NCI-H2029 treated with DMSO at 0.1 percent for 48 hours (cell line): ENCODE data around the gene SLC39A5.
"Not testable (repeated sequence)": the region's sequence is repeated elsewhere in the genome, so short reads cannot be mapped to it uniquely, and the experiment has no call there.

Experiments
- DNase-seq: peaks from one replicate; lab custom pipeline; 2025; lab: John Stamatoyannopoulos, UW

SLC39A5 gene, protein sequence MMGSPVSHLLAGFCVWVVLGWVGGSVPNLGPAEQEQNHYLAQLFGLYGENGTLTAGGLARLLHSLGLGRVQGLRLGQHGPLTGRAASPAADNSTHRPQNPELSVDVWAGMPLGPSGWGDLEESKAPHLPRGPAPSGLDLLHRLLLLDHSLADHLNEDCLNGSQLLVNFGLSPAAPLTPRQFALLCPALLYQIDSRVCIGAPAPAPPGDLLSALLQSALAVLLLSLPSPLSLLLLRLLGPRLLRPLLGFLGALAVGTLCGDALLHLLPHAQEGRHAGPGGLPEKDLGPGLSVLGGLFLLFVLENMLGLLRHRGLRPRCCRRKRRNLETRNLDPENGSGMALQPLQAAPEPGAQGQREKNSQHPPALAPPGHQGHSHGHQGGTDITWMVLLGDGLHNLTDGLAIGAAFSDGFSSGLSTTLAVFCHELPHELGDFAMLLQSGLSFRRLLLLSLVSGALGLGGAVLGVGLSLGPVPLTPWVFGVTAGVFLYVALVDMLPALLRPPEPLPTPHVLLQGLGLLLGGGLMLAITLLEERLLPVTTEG

GRCh38 chr12:56229916-56230431, at the start of gene SLC39A5:
SLC39A5 (plus strand) TSS chr12:56230051; CDS start chr12:56231275, 1,224 bp downstream.
- no peak for DNase-seq

DNA sequence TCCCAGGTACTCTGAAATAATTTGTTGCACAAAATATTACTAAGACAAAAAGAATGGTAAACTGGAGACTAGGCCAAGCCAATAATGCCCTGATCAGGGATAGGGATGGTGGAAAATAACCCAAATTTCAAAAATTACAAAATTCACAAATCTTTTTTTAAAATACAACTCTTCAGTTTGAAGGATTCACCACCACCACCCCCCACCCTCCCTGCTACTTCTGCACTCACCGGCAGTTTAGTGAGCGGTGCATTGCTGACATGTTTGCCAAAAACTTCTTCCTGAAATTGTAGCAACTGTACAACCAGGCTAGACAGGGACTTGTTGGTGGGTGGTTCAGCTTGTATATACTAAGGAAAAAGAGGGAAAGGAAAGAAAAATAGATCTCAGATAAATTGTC, 42.9 kb upstream of the SLC39A5 start:
- DNase-seq: no peak

GRCh38 chr12:56188131-56188777, 41.6 kb upstream of the SLC39A5 start:
- DNase-seq: no peak

DNA sequence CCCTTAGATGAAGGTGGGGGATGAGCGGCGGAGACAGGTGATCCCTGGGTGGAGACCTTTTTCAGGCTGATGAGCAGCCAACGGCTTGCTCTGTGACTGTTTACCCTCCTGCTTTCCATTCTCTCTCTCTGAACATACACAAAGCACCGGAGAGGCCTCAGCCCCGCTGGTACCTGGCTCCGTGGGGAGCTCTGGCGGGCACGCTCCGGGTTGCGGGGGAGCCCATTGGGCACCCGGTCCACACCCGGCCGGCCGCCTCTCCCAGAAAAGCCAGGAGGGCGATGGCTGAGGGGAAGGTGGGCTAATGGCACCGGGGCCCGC, 41.1 kb upstream of the SLC39A5 start:
- DNase-seq: no peak

GRCh38 chr12:56189099-56189917, 40.5 kb upstream of the SLC39A5 start, which contains the start of gene SMARCC2:
SMARCC2 (minus strand) TSS chr12:56189483; CDS start chr12:56189461, 22 bp downstream.
- DNase-seq: peak; percentile 74

- DNase-seq: peak; percentile 60
Measured at GRCh38 chr12:56189918-56190694, 39.7 kb upstream of the SLC39A5 start.

GRCh38 chr12:56190695-56191155, 39.1 kb upstream of the SLC39A5 start:
- no peak for DNase-seq

DNA sequence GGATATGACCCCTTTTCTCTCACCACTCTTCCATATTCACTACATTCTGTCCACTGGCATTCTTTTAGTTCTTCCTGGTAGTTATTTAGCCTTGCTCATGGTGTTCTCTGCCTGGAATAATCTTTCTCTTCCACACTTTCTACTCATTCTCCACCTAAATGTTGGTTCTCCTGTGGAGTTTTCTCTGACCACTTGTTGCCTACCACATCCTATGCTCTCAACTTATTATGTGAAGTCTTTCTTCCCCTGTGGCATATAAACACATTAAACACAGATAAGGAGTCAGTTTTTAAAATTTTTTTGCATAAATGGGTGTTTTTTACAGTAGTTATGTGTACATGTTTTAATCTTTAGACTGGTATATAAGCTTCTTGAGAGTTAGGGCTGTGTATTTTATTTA, 37.3 kb upstream of the SLC39A5 start:
- no peak for DNase-seq

GRCh38 chr12:56193025-56193578, 36.7 kb upstream of the SLC39A5 start:
- DNase-seq: peak; percentile 78

- DNase-seq: not testable (repeated sequence)
Measured at GRCh38 chr12:56196818-56197550, 32.9 kb upstream of the SLC39A5 start.

- no peak for DNase-seq
Measured at GRCh38 chr12:56197921-56198635, 31.8 kb upstream of the SLC39A5 start.

DNA sequence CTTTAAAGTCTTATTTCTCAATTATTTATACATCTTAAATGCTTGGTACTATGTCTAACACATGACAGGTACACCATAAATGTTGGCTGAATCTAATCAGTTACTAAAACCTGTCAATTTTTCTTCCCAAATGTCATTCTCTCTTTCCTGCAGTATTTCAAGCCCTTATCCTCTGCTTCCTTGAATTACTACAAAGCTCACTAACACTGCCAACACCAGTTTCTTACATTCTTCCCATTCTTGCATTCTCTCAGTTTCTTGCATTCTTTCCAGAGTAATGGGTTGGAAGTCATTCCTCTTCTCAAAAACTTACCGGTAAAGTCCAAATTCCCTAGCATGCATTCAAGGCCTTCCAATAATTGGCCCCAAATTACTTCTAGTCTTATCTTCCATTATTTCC, 31.0 kb upstream of the SLC39A5 start:
- no peak for DNase-seq

- DNase-seq: no peak
Measured at GRCh38 chr12:56202366-56202765, 27.5 kb upstream of the SLC39A5 start.

DNA sequence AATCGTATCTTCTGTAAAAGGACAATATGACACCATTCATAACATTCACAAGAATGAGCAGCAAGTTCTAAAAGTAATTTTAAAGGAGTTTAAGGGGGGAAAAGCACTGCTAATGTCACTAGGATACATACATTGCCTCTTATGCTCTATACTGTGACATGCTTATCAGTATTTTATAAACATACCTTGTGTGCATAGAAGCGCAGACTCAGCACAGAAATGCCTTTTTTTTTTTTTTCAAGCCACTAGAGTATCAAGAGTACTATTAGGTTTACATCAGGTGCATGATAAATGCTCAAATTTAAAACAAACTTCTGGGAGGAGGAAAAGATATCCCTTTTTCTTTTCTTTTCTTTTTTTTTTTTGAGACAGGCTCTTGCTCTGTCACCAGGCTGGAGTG, 27.0 kb upstream of the SLC39A5 start:
- DNase-seq: no peak

GRCh38 chr12:56204275-56204674, 25.6 kb upstream of the SLC39A5 start:
- DNase-seq: no peak

DNA sequence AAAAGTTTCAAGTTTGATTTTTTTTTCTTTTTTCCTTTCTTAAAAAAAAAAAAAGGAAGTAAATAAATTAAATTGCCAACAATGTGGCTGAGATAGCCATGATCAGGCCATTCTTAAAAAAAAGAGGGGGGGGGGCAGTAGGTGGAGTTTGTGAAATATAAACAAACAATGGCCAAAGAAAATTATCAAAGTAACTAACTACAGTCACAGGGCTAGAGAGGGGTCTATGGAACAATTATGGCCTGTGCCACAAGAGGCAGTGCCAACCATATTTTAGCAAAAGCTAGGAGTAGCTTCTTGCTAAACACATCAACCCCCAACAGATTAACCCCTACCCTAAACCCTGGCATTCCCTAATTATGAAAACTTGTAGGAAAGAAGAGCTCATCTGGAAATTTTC, 24.4 kb upstream of the SLC39A5 start:
- DNase-seq: no peak

GRCh38 chr12:56206452-56207166, 23.2 kb upstream of the SLC39A5 start:
- no peak for DNase-seq

DNA sequence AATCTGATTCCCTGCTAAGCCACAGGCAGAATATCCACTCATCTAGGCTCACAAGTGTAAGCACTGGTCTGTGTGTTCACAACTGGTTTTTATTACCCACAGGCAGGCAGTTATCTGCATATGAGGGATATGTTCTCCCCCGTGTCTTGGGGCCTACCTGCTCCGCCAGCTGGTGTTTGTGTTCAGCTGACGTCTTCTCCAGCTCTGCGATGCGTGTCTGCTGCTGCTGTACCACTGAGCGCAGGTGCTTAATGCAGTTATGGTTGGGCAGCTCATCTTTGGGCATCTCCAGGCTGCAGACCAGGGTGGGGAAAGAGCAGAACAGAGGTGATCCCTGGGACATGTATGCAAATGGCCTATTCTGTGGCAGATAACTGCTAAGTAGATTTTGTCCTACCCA, 21.8 kb upstream of the SLC39A5 start:
- DNase-seq: no peak

DNA sequence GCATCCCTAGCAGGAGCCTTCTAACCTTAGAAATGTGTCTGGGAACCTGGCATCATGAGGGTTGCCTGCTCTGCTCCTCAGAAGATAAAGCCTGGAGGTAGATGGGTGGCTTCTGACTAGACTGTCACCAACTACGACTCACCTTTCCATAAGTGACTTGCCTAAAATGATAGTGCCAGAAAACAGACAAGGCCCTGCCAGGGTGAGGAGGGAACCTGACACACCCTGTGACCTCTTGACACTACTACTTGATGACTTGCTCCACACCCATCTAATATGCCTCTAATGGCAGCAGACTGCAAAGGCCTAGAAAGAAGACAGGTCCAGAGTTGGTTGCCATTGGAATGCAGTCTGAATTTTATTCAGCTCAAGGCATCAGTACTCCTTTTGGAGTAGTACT, 17.5 kb upstream of the SLC39A5 start:
- DNase-seq: no peak
